ENCODE measurements around the gene HOXA13.

The HOXA13 gene

GRCh38 chr7:27192546-27193334 lies 7.2 kb downstream of the HOXA13 start:
- no peak for DNase-seq (ENCODE audit: low read depth in 2 of 2)

- no peak for DNase-seq (ENCODE audit: low read depth in 2 of 2)
Measured at GRCh38 chr7:27191833-27192545, 7.9 kb downstream of the HOXA13 start.

- no peak for DNase-seq (ENCODE audit: low read depth in 2 of 2)
Measured at GRCh38 chr7:27191161-27191731, 8.6 kb downstream of the HOXA13 start.

DNA sequence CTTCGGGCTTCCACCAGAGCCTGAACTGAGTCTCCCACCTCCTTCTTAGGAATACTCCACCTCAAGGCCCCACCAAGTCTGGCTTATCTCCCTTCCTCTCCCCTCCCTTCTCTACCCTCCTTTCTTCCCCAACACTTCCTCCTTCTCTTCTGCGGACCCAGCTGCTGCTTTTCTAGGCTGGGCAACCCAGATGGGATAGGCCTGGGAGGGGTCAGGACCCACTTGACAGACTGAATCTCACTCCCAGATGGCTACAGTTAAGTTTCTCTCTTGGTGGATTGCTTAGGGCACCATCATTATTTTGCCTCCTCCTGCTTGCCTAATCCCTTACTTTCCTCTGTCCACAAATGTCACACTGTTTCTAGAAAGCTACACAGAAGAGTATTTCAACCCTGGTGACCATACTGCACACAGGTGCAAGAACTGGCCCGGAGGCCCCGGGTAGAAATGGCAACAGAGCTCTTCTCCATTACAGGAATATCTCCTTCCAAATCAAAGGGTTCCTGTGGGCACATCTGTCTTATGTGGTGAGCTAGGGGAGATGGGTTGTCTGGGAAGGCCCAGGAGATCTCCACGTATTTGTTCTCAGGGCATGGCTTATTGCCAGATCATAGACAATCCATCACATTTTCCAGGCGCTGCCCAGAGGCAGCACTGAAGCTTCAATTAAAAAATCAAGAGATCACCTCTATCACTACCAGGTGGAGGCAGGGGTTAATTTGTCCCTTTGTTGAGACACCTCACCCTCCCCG lies 9.7 kb downstream of the HOXA13 start:
- DNase-seq (ENCODE audit: low read depth in 2 of 2): no peak

DNA sequence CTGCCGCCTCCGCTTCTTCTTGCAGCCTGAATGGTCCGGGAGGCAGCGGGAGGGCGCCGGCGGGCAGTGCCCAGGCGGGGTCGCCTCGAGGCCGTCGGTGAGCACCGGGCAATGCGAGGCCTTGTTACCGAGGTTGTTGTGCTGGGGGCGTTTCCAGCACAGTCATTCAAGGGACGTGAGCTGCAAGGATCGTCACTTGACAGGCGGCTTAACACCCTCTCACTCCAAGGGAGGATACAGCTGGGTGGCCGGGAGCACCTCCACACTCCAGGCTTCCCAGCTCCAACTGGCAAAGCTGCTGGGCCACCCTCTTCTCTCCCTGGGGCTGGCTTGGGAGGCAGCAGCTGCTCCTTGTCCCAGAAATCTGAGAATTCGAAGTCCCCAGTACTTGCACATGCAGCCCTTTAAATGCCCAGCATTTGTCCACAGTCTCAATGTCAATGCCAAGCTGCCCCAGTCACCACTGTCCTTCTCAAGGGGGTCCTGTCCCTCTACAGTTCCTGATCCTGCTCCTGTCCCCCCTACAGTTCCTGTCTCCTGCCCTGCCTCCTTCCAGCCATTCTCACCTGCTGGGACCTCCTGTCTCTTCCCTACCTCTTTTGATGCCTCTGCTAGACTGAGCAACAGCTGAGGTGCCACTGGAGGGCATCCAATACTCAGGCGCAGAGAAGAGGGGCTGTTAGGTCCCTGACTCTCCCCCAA lies 10.4 kb downstream of the HOXA13 start:
- no peak for DNase-seq (ENCODE audit: low read depth in 2 of 2)

GRCh38 chr7:27188386-27189294 lies 11.3 kb downstream of the HOXA13 start:
- DNase-seq (ENCODE audit: low read depth in 2 of 2): no peak

- no peak for DNase-seq (ENCODE audit: low read depth in 2 of 2)
Measured at GRCh38 chr7:27187475-27188385, 12.2 kb downstream of the HOXA13 start.

GRCh38 chr7:27186668-27187474 lies 13.0 kb downstream of the HOXA13 start:
- DNase-seq (ENCODE audit: low read depth in 2 of 2): no peak

GRCh38 chr7:27185854-27186667 lies 13.8 kb downstream of the HOXA13 start:
- DNase-seq (ENCODE audit: low read depth in 2 of 2): no peak

- no peak for DNase-seq (ENCODE audit: low read depth in 2 of 2)
Measured at GRCh38 chr7:27185013-27185853, 14.7 kb downstream of the HOXA13 start, which contains the start of gene HOXA11. HOXA11 (minus strand) TSS chr7:27185232; CDS start chr7:27185144, 88 bp downstream.

DNA sequence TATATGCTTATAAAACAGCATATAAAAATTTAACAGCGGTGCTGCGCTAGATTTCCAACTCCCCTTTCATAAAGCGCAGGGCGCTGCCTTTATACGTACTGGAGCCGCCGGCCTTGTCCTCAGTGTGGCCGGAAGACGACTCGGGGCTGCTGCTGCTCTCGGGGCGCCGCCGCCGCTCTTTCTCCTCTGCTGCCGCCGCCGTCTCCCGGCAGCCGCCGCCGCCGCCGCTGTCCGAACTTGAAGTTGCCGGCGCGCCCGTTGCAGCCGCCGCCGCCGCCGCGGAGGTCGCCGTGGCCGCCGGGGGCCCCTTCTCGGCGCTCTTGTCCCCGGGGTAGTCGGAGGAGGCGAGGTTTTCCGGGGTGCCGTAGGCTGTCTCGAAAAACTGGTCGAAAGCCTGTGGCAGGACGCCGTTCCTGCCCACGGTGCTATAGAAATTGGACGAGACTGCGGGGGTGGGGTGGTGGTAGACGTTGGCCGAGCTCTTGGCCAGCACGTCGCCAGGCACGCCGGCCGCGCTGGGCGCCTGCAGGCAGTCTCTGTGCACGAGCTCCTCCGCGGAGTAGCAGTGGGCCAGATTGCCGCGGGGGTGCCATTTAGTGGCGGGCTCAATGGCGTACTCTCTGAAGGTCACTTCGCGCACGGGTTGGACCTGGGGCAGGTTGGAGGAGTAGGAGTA lies 15.4 kb downstream of the HOXA13 start:
- DNase-seq (ENCODE audit: low read depth in 2 of 2): no peak

DNA sequence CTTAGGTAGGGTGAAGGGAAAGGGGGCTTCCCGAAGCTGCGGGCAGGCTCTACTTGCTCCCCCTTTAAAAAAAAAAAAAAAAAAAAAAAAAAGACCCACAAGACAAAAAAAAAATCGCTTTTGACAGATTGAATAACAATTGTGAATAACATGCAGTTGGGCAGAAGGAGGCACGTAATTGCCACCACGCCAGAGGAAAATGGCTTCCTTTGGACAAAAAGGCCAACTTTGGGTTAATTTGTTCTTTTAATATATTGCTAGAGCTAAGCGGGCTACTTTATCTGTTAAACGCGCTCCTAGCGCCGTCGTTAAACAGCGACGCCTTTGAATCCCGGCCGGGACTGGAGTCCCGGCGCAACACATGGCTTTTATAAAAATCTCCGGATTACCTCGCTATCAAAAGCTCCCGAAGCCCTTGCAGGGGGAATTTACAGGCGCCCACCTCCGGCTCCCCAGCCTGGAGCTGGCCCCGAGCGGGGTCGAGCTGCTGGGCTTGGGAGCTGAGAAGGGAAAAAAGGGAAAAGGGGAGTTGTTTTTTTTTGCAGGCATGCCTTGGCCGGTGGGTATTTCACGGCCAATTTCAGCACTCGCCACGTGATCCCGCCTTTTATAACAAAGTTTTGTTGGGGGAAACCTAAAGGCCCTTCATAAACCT lies 16.1 kb downstream of the HOXA13 start:
- no peak for DNase-seq (ENCODE audit: low read depth in 2 of 2)

- no peak for DNase-seq (ENCODE audit: low read depth in 2 of 2)
Measured at GRCh38 chr7:27182861-27183681, 16.8 kb downstream of the HOXA13 start.

GRCh38 chr7:27182285-27182841 lies 17.5 kb downstream of the HOXA13 start:
- no peak for DNase-seq (ENCODE audit: low read depth in 2 of 2)
